ENCODE results near the gene OCEL1.
A peak's percentile ranks its signal among the peaks of the same experiment; 100 is the strongest.

Gene OCEL1

GRCh38 chr19:17240826-17241399 is 14.9 kb downstream of the OCEL1 start:
- H3K27ac ChIP-seq (ENCODE audit: low read depth, low read length, poor library complexity, severe bottlenecking), result peak overlapping the region; percentile 27
- H3K4me1 ChIP-seq (ENCODE audit: insufficient read depth, low read length, severe bottlenecking), result peaks cover 37% of the 10 kb centered on the region
- H3F3A ChIP-seq (ENCODE audit: insufficient read depth, low read length), result no peaks in the 10 kb centered on the region
- H4K20me1 ChIP-seq (ENCODE audit: insufficient read depth, low read length), result no peaks in the 10 kb centered on the region
- TF ChIP-seq EZH2 (IDR thresholded peaks at IDR 0.05; ENCODE audit: borderline replicate concordance, low read length), result no peak
- no peak for TF ChIP-seq CTCF (IDR thresholded peaks at IDR 0.05; ENCODE audit: low read length)
- H3K4me3 ChIP-seq (ENCODE audit: low read depth, low read length, poor library complexity, severe bottlenecking), result no peak overlapping the region
- no peak overlapping the region for H2AFZ ChIP-seq (ENCODE audit: low read length)
- H3K9ac ChIP-seq (ENCODE audit: low read length), result no peak overlapping the region
- H3K4me2 ChIP-seq (ENCODE audit: low read length), result no peak overlapping the region
- no peaks in the 10 kb centered on the region for H3K79me2 ChIP-seq (ENCODE audit: insufficient read depth, low read length)
- no peaks in the 10 kb centered on the region for H3K9me2 ChIP-seq (ENCODE audit: low read depth, low read length)
- H3K9me3 ChIP-seq (ENCODE audit: low read length), result no peaks in the 10 kb centered on the region
- H3K27me3 ChIP-seq (ENCODE audit: insufficient read depth, low read length), result no peaks in the 10 kb centered on the region
- H3K36me3 ChIP-seq (ENCODE audit: insufficient read depth, low read length), result 0 out of 2 replicates have a peak, but pooled peaks cover 4% of the 10 kb centered on the region

GRCh38 chr19:17242431-17243208 is 16.6 kb downstream of the OCEL1 start:
- Histone ChIP-seq H2AFZ (ENCODE audit: low read length) (no peak overlapping the region), H3K4me3 (ENCODE audit: low read depth, low read length, poor library complexity, severe bottlenecking) (no peak overlapping the region), H3K79me2 (ENCODE audit: insufficient read depth, low read length) (no peaks in the 10 kb centered on the region), H3K9ac (ENCODE audit: low read length) (no peak overlapping the region; the same call in 1 of the 2 replicates), H3K4me1 (ENCODE audit: insufficient read depth, low read length, severe bottlenecking) (peaks cover 36% of the 10 kb centered on the region), H3K27me3 (ENCODE audit: insufficient read depth, low read length) (no peaks in the 10 kb centered on the region), H3K9me2 (ENCODE audit: low read depth, low read length) (no peaks in the 10 kb centered on the region), H4K20me1 (ENCODE audit: insufficient read depth, low read length) (no peaks in the 10 kb centered on the region), H3K4me2 (ENCODE audit: low read length) (peak overlapping the region; percentile 79; the same call in 1 of the 2 replicates), H3F3A (ENCODE audit: insufficient read depth, low read length) (no peaks in the 10 kb centered on the region), H3K36me3 (ENCODE audit: insufficient read depth, low read length) (0 out of 2 replicates have a peak, but pooled peaks cover 4% of the 10 kb centered on the region), H3K27ac (ENCODE audit: low read depth, low read length, poor library complexity, severe bottlenecking) (peak overlapping the region; percentile 59), H3K9me3 (ENCODE audit: low read length) (no peaks in the 10 kb centered on the region)
- TF ChIP-seq EZH2 (IDR thresholded peaks at IDR 0.05; ENCODE audit: borderline replicate concordance, low read length) (no peak), CTCF (IDR thresholded peaks at IDR 0.05; ENCODE audit: low read length) (no peak)

DNA sequence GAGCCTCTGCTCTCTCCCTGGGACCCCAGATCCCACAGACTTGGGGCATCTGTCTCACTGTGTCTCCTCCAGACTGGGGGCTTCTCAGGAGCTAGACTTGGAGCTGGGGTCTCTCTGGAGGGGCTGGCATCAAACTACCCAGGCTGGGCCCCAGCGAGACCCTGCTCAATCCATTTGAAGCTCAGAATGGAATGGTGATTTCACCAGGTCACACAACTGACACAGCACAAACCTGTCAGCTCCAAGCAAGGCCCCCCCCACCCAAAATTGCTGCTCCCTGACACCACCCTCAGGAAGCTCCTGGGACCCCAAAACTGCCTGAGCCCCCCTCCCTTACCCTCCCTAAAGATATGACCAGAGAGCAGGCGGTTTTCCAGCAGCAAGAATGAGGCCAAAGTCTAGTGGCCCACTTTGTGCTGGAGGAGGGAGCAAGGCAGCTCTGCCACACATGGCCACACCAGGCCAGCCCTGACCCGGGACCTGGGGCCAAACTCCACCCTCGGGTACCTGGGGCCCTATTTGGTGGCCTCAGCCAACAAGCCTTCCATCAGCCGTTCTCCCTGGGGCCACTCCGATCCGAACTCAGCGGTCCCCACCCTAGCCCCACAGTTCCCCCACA is 17.3 kb downstream of the OCEL1 start:
- H3F3A ChIP-seq (ENCODE audit: insufficient read depth, low read length), result no peaks in the 10 kb centered on the region
- H3K4me2 ChIP-seq (ENCODE audit: low read length), result peak overlapping the region; percentile 79
- H4K20me1 ChIP-seq (ENCODE audit: insufficient read depth, low read length), result no peaks in the 10 kb centered on the region
- TF ChIP-seq CTCF (IDR thresholded peaks at IDR 0.05; ENCODE audit: low read length), result no peak
- TF ChIP-seq EZH2 (IDR thresholded peaks at IDR 0.05; ENCODE audit: borderline replicate concordance, low read length), result no peak
- peak overlapping the region; percentile 51; the same call in 1 of the 2 replicates for H3K9ac ChIP-seq (ENCODE audit: low read length)
- H3K27me3 ChIP-seq (ENCODE audit: insufficient read depth, low read length), result no peaks in the 10 kb centered on the region
- no peak overlapping the region for H2AFZ ChIP-seq (ENCODE audit: low read length)
- no peaks in the 10 kb centered on the region for H3K79me2 ChIP-seq (ENCODE audit: insufficient read depth, low read length)
- H3K9me2 ChIP-seq (ENCODE audit: low read depth, low read length), result no peaks in the 10 kb centered on the region
- peaks cover 36% of the 10 kb centered on the region for H3K4me1 ChIP-seq (ENCODE audit: insufficient read depth, low read length, severe bottlenecking)
- H3K36me3 ChIP-seq (ENCODE audit: insufficient read depth, low read length), result 0 out of 2 replicates have a peak, but pooled peaks cover 4% of the 10 kb centered on the region
- peak overlapping the region; percentile 59 for H3K27ac ChIP-seq (ENCODE audit: low read depth, low read length, poor library complexity, severe bottlenecking)
- H3K4me3 ChIP-seq (ENCODE audit: low read depth, low read length, poor library complexity, severe bottlenecking), result peak overlapping the region; percentile 66
- H3K9me3 ChIP-seq (ENCODE audit: low read length), result no peaks in the 10 kb centered on the region

All from OCI-LY1 (cell line).